GM10266 (cell line): Measurements from ENCODE around the gene CERKL.

Source experiments
- DNase-seq: peaks from one replicate; pipeline ENCODE4 v3.0.0; 2012; ENCODE audit errors: extremely low spot score
- CTCF ChIP-seq: IDR thresholded peaks from 2 replicates; pipeline ENCODE4 v1.5.1; 2012; ENCODE audit warnings: mild to moderate bottlenecking, low read depth; ENCODE audit not compliant: control insufficient read depth, insufficient read depth; ENCODE audit errors: missing control alignments

CERKL gene

GRCh38 chr2:181596556-181596955 is 60.3 kb downstream of the CERKL start:
- TF ChIP-seq CTCF, result no peak

GRCh38 chr2:181594322-181594721 is 62.6 kb downstream of the CERKL start:
- DNase-seq, result no peak
- no peak for TF ChIP-seq CTCF

More at GRCh38 chr2:181596556-181596955, 60.3 kb downstream of the CERKL start:
- no peak for DNase-seq

- TF ChIP-seq CTCF, result no peak
- DNase-seq, result no peak
Measured at GRCh38 chr2:181589779-181590178, 67.1 kb downstream of the CERKL start.

GRCh38 chr2:181588546-181588945 is 68.4 kb downstream of the CERKL start:
- no peak for TF ChIP-seq CTCF

GRCh38 chr2:181586569-181587081 is 70.3 kb downstream of the CERKL start:
- TF ChIP-seq CTCF, result no peak
- DNase-seq, result no peak

More at GRCh38 chr2:181588546-181588945, 68.4 kb downstream of the CERKL start:
- DNase-seq, result no peak

GRCh38 chr2:181585732-181586131 is 71.2 kb downstream of the CERKL start:
- no peak for DNase-seq
- TF ChIP-seq CTCF, result no peak

GRCh38 chr2:181581534-181581933 is 75.4 kb downstream of the CERKL start:
- DNase-seq, result no peak
- TF ChIP-seq CTCF, result peak; percentile 11
